ENCODE results near the gene SSH2.

Gene SSH2

GRCh38 chr17:29595943-29596774 is 333.9 kb downstream of the SSH2 start:
- no peak for DNase-seq

- no peak for DNase-seq
Measured at GRCh38 chr17:29595107-29595942, 334.7 kb downstream of the SSH2 start.

- DNase-seq, result no peak
Measured at GRCh38 chr17:29594519-29595090, 335.4 kb downstream of the SSH2 start.

- peak; percentile 33 for DNase-seq
Measured at GRCh38 chr17:29593591-29594518, 336.2 kb downstream of the SSH2 start.

GRCh38 chr17:29592850-29593551 is 337.0 kb downstream of the SSH2 start, which contains the start of gene ANKRD13B:
ANKRD13B (plus strand) TSS chr17:29593132; CDS start chr17:29593622, 490 bp downstream.
- peak; percentile 47 for DNase-seq

GRCh38 chr17:29591737-29592608 is 338.1 kb downstream of the SSH2 start:
- peak; percentile 84 for DNase-seq

- peak; percentile 43 for DNase-seq
Measured at GRCh38 chr17:29591146-29591736, 338.8 kb downstream of the SSH2 start.

- no peak for DNase-seq
Measured at GRCh38 chr17:29590411-29591145, 339.4 kb downstream of the SSH2 start.

GRCh38 chr17:29589524-29590410 is 340.3 kb downstream of the SSH2 start, which contains the start of gene GIT1:
GIT1 (minus strand) TSS chr17:29589648; CDS start chr17:29589378, 270 bp downstream.
- DNase-seq, result peak; percentile 80

- DNase-seq, result peak; percentile 65
Measured at GRCh38 chr17:29588562-29589411, 341.2 kb downstream of the SSH2 start.

GRCh38 chr17:29588017-29588561 is 341.9 kb downstream of the SSH2 start:
- DNase-seq, result no peak

GRCh38 chr17:29587591-29587990 is 342.4 kb downstream of the SSH2 start:
- no peak for DNase-seq

- no peak for DNase-seq
Measured at GRCh38 chr17:29586676-29587469, 343.2 kb downstream of the SSH2 start.

- DNase-seq, result peak; percentile 29
Measured at GRCh38 chr17:29585080-29585751, 344.8 kb downstream of the SSH2 start.

- DNase-seq, result no peak
Measured at GRCh38 chr17:29584452-29585079, 345.5 kb downstream of the SSH2 start.

Measured in stimulated activated CD4-positive, alpha-beta T cell treated with anti-CD3 and anti-CD28 coated beads, Interleukin-4, amount 100 ng/mL, for 24 hours (primary cell).